T-helper 22 cell (primary cell): ENCODE data around the gene DECR2.
"Not testable (repeated sequence)": the region's sequence is repeated elsewhere in the genome, so short reads cannot be mapped to it uniquely, and the experiment has no call there.

Experiments used
- DNase-seq: peaks from one replicate; pipeline ENCODE4 v3.0.0-alpha.2; 2020; ENCODE audit warnings: low read depth

The DECR2 gene, protein sequence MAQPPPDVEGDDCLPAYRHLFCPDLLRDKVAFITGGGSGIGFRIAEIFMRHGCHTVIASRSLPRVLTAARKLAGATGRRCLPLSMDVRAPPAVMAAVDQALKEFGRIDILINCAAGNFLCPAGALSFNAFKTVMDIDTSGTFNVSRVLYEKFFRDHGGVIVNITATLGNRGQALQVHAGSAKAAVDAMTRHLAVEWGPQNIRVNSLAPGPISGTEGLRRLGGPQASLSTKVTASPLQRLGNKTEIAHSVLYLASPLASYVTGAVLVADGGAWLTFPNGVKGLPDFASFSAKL

DNA sequence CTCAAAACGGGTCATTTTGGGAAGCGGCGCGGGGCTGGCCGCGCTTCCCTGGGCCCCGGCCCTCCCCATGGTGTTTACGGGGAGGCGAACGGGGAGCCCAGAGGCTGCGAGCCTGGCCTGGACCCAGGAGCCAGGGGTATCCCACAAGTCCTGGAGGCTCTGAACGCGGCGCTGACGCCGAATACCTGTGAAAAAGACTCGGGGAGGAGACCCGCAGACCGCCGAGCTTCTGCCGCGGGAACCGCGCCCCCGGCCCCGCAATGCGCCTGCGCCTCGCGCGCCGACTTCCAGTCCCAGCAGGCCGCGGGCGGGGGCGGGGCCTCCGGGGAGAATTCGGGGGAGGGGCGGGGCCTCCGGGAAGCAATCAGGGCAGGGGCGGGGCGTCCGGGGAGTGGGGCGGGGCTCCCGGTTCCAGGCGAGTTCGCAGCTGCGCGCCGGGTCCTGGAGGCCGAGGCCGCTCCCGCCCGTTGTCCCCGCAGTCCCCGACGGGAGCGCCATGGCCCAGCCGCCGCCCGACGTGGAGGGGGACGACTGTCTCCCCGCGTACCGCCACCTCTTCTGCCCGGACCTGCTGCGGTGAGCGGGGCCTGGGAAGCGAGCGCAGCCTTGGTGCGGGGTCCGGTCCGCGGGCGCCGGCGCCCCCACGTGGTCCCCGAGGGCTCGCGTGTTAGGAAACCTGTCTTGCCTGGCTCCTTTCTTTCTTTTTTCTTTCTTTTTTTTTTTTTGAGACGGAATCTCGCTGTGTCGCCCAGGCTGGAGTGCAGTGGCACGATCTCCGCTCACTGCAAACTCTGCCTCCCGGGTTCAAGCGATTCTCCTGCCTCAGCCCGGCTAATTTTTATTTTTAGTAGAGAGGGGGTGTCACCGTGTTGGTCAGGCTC, at the start of gene DECR2:
Gene DECR2, plus strand, starts transcription at position 418 of the 881 bp plus-strand sequence. Its CDS starts 79 bp downstream, at position 497.
- DNase-seq: peak; percentile 94

DNA sequence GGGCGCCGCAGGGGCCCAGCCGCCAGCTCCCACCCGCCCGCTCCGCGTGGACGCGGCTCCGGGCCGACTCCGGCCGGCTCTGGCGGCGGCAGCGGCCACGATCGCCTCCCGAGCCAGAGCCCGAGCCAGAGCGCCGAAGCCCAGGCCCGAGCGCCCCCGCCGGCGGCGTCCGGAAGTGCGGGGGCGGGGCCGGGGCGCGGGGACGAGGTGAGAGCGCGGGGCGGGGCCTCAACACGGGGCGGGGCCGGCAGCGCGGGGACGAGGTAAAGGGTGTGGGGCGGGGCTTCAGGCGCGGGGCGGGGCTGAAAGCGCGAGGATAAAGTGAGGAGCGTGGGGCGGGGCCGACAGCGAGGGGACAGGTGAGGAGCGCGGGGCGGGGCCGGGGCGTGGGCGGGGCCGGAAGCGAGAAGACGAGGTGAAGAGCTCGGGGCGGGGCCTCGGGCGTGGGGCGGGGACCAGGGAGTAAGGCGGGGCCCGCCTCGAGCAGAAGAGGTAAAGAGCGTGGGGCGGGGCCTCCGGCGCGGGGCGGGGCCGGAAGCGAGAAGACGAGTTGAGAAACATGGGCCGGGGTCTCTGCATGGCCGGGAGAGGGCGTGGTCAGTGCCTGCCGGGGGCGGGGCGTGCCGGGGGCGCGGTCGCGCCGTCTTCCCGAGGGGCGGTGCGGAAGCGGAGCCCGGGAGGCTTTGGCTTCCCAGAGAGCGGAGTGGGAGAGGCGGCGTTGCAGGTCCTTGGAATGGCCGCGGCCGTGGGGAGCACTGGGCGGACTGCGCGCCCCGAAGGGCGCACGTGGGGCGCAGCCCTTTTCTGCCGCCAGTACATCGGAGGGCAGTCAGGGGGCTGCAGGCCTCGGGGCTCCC, 48.9 kb upstream of the DECR2 start, which contains the start of gene AXIN1:
Gene AXIN1, minus strand, starts transcription at position 177 of the 857 bp plus-strand sequence. CDS start 5,698 bp downstream, outside the sequence.
- peak; percentile 100 for DNase-seq

DNA sequence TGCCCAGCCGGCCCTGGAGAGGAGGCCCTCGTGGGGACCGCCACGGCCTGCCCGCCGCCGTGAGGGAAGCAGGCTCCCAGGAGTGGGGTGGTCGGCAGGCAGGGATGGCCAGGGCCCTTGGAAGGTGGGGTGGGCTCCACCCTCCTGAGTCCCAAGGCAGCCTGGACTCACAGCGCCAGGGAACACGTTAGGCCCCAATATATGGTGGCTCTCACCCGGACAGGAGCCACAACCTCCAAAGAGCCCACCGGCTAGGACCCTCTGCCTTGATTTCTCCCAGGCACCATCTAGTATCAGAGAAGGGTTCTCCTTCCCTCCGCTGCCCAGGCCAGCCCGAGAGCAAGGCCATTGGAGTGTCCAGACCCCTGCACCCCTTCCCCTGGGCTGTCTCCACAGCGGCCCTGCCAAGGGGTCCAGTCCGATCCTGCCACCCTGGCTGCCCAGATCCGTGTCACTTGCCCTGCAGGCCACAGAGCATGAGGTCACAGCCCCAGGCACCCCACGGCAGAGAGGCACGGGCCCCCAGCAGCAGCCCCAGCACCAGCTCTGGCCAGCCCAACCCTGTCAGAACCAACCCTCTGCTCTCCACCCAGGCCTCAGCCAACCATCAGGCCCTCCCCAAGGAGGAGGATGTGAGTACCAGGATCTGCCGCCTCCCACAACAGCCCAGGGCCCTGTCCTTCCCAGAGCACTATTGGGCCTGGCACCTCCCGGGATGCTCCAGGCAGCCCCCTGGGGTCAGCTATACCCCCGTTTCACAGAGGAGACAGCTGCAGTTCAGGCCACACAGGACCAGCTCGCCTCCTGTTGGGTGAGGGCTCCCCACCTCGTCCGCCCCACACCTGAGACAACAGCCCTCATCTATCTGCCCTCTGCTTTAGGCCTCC, 48.0 kb upstream of the DECR2 start:
- DNase-seq: no peak

DNA sequence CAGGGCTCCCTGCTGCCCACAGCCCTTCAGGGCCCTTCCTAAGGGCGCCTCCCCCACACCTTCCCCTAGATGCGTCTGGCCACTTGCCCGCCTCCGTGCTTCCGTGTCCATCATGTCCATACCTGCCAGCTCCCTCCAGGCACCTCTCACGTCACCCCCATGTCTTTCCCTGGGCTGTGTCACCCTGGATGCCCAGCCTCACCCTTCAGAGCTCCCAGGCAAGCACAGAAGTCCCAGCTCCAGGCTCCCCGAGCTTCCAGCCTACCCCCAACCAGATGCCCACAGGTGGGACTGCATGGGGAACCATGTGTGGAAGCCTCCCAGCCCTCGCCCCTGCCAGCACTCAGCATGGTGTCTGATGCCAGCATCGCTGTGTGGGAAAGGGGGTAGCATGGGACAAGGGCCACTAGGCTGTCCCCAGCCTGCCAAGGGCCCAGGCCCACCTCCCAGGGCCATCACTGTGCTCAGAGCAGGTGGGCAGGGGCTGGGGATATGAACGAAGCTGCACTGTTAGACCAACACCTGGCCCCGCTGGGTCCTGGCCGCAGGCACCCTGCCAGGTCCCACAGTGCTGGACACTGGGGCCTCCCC, 47.3 kb upstream of the DECR2 start:
- DNase-seq: no peak

DNA sequence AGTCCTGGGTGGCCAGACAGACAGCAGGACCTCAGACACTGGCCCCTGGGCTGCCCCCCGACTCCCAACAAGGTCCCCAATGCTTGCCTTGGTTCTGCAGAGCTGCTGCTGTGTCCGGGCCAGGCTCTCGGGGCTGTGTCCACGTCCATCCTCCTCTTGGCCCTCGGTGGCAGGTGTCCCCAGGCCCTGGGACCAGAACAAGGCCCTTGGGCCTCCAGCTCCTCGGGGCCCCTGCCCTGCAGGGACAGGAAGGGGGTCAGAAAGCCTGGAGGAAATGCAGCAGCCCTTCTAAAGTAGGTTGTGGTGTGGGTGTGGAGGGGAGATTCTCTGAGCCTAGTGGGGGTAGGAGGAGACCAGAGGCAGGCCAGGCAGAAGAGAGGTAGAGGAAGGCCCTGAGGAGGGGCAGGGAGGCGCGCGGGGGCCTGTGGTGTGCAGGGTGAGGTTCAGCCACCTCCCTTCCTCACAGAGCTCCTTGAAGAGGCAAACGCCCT, 46.7 kb upstream of the DECR2 start:
- DNase-seq: no peak

DNA sequence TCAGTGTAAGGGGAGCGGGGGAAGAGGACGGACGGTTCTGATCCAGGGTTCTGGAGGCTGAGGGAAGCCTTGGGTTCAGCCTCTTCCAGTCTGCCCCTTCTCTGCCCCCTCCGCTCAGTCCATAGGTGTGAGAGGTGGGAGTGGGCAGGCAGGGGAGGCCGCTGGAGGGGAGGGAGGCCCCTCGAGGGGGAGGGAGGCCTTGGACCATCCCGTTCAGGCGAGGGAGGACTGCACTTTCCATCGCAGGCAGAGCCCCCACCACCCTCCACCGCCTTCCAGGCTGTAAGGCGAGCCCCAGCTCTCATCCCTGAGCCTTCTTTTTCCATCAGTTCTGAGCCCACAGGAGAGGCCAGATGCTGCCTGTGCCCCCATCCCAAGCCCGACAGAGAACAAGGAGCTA, 44.9 kb upstream of the DECR2 start:
- no peak for DNase-seq

DNA sequence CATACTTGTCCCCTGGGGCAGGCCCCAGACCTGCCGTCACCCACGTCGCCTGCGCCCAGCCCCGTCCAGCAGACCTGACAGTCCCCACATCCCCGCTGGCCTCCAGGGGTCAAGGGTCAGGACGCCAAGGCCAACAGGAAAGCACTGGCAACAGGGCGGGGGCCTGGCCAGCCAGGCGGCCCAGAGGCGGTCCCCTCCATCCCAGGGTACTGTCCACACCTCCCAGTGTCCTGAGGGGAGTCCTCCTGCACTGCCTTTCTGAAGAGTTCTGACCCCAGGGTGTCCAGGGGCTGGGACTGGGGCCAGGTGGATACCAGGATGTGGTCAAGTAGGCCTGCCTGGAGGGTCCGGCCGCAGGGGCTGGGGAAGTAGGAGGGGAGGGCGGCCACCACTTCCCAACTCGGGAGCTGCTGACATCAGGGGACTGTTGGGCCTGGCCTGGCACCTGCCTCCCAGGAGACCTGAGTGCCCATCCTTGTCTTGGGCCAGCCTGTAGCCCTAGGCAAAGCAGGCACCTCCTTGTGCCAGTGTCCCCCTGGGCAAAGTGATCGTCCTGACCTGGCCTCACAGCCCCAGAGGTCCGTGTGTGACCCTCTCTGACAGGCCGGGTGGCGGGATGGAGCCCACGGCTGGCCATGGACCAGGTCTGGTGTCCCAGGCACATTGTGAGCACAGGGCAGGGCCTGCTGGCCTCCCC, 42.5 kb upstream of the DECR2 start:
- DNase-seq: no peak

DNA sequence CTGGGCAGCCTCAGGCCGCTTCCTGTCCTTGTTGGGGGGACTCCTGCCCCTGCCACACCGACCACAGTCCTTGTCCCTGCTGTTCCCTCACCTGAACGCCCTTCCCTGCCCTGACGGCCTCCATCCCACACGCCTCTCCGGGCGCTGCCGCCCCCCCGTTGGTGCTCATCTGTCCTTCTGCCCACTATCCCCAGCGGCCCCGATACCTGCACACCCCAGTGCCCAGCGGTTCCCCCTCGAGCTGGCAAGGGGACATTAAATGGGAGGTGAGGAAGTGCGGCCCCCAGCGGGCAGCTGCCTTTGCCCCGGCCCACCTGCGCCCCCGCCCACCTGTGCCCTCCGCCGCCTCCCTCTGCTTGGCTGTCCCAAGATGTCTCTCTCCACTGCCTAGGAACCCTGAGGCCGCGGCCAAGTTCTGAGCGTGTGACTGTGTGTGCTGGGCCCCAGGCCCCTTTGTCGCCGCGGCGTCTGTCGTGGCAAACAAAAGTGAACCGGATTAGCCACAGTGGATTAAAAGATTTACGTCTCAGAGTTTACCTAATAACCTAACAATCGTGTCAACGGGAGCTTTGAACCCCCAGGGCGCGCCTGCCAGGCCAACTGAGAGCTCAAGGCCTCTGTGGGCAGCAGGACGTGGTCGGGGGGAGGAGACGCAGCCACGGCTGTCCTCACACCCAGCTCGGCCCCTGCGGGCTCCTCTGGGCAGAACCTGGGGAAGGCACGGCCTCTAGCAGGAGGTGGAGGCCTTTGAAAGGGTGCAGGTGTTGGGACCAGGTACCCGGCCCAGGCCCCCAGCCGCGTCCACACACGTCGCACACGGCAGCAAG, 41.6 kb upstream of the DECR2 start:
- no peak for DNase-seq

DNA sequence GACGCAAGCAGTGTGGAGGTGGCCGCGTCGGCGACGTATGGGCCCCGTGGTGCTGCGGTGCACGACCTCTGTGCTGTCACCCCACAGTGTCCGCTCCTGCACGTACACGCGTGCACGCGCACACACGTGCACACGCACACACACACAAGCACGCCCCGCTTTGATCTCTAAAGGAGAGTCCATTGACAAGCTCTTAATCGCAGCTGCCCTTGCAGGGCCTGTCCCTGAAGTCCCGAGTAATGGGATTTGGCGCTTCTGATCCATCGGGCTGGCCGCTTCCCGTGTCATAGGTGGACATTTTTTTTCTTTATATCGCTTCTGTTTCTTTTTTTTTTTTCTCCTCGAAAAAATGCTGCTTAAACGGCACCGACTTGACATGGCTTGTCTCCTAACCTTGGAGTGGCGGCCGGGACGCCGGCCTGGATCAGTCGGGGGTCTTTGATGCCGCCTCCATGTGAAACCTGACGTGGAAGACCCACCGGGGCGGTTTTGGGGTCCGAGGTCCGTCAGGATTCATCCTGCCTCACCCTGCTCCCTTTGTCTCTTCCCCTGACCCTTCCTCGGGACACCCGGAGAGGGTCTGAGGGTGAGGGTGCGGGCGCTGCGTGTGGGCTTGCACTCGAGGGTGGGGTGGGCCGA, 40.9 kb upstream of the DECR2 start:
- DNase-seq: no peak

DNA sequence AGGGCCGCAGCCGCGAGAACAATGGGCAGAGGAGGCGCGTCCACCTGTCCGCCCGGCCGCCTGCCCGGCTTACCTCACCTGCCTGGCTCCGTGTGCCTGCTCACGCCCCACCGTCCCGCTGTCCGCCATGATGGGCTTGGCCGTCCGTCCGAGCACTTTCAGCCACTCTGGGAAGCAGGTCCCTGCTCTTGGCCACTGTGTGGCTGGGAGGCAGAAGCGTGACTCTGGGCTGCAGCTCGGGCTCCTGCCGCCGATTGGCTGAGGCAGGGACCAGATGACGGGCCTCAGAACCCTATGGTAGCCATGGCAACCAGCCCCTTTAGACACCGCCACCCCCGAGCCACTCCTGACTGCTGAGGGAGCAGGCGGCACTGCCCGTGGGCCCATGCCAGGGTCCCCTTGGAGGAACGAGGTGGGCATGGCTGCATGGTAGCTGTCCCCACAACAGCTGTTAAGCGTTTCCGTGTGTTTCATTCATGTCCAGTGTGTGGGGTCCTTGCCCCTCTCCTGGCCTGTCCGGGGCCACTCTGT, 40.3 kb upstream of the DECR2 start:
- no peak for DNase-seq

DNA sequence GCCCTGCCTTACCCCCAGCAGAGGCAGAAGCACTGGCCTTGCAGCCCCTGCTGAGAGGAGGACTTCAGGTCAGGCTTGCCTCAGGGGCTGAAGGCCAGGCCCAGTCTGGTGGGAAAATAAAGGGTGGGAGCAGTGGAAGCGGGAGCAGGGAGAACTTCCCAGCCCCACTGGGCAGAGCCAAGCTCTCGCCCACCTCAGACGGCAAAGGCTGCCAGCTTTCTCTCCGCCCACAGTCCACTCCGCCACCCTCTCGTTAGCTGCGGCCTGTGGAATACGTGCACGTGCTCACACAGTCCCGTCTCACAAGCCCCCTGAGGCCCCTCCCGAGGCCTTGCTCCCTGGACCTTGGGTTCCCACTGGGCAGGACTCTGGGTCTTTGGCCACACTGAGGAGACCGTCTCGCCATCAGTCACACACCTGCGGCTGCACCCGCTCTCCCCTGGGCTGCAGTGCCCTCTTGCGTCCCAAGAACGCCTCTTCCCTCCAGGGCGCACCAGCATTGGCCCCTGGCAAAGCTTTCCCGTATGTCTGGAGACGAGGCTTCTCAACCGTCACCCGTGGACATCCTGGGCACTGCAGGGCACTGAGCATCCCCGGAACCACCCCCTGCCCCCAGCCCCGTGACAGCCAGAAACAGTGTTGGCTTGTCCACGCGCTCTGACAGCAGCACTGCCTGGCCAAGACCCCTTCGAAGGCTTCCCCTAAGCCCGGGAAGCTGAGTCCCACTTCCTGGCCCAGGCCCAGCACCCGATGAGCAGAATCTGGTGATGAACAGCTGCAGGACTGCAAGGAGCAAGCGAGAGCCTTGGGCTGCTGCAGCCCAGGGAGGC, 39.6 kb upstream of the DECR2 start:
- peak; percentile 49 for DNase-seq

DNA sequence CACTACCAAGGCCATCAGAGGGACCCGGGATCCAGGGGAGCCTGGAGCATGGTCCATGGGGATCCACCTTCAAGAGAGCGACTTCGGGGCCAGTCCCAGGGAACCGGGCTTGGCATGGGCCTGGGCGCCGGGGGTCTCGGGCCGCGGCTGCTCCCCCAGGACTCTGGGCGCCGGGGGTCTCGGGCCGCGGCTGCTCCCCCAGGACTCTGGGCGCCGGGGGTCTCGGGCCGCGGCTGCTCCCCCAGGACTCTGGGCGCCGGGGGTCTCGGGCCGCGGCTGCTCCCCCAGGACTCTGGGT, 39.0 kb upstream of the DECR2 start:
- DNase-seq: not testable (repeated sequence)

DNA sequence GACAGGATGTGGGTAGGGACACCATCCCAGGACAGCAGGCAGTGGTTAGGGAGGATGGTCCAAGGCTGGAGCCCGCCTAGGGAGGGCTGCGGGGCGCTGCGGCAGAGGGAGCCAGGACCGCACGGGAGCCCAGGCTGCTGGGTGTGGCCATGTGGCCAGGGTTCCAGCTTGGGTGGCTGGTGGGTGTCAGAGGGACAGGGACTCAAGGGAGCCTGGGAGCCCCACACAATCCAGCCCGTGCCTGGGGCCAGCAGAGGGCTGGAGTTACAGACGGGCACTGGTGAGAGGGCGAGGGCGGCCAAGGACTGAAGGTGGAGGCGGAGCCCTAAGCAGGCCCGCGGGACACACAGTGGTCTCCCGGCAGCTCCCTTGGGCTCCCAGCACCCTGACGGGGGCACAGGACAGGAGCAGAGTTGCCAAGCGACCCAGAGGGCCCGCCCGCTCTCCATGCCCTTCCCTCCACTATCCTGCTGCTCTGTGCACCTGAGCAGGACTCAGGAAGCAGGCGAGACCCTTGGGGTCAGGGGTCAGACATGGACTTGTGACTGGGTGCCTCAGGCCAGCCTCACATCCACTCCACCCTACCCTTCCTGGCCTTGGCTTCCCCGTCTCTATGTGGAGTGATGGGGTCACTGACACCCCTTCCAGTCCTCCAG, 38.4 kb upstream of the DECR2 start:
- no peak for DNase-seq

DNA sequence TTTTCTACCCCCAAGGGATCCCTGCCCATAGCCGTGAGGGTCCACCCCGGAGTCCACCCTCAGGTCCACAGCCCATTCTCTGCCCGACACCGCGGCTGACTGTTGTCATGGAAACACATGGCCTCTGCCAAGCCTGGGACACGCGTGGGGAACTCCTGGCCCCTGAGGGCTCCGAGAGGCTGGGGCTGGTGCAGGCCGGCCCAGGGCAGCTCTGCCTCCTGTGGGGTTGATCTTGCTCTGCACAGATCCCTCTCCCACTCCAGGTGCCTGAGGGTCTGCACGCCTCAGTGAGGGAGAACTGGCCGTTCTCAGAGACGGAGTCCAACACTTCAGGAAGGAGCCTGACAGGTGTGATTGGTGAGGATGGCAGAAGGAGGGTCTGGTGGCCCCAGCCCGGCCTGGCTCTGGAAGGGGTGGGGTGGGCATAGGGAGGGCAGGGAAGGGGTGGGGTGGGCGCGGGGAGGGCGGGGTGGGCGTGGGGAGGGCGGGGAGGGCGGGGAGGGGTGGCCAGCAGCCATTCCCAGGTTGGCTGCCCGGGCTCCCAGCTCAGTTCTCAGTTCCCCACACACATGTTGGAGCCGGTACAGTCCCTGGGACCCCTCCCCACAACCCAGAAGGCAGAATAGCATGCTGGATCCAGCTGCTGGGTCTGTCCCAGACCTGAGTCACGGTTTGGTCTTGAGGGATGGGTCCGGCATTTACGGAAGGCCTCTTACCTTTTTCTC, 37.8 kb upstream of the DECR2 start:
- DNase-seq: no peak

DNA sequence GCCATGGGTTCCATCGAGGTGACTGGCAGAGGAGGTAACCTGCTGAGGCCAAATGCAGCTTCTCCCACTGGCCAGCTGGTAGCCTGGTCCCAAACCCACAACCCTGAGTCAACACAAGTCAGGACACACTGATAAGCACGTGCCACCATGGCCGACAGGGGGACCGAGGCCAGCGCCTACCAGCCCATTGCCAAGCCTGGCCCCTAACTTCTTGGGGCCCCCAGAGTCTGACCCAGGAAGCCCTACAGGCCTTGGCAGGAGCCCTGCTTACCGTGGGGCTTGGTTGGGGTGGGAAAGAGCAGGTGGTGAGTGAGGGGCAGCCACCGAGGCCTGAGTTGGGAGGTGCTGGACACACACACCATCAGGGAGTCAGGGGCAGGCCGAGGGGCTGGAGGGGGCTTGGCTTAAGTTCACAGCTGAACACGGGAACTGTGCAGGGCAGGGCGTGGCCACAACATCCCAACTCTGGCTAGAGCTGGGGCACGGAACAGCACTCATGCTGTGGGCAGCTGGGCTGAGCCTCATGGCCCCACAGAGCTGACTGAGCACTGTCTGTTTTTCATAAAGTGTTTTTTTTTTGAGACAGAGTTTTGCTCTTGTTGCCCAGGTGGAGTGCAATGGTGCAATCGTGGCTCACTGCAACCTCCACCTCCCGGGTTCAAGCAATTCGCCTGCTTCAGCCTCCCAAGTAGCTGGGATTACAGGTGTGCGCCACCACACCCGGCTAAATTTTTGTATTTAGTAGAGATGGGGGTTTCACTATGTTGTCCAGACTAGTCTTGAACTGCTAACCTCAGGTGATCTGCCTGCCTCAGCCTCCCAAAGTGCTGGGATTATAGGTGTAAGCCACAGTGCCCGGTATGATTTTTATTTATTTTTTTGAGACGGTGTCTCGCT, 36.8 kb upstream of the DECR2 start:
- no peak for DNase-seq
